Hepatocyte (in vitro differentiated cells): ENCODE results near the gene HIRA. TPM values are rescaled to one million over a fixed set of nuclear protein-coding genes. Genes with fewer than 3 reads are reported as not detected.

Source experiments
- DNase-seq: peaks from one replicate; pipeline ENCODE4 v3.0.0-alpha.2; 2016; ENCODE audit warnings: low spot score
- H2AFZ ChIP-seq: fragments of 200-600 bp; sonication (generic); 2 replicates; pipeline ENCODE4 v1.6.0; 2016; ENCODE audit warnings: antibody characterized with exemption, mild to moderate bottlenecking
- H3K27ac ChIP-seq: fragments of 200-600 bp; sonication (generic); 2 replicates; pipeline ENCODE4 v1.5.1; 2016; ENCODE audit warnings: mild to moderate bottlenecking
- H3K27me3 ChIP-seq: fragments of 200-600 bp; sonication (generic); 2 replicates; pipeline ENCODE4 v1.6.1; 2016
- H3K36me3 ChIP-seq: fragments of 200-600 bp; sonication (generic); replicated peaks from 2 replicates; pipeline ENCODE4 v1.5.1; 2016; ENCODE audit warnings: low read depth; ENCODE audit not compliant: insufficient read depth
- H3K4me1 ChIP-seq: fragments of 200-600 bp; sonication (generic); 2 replicates; pipeline ENCODE4 v1.5.1; 2016; ENCODE audit warnings: mild to moderate bottlenecking, moderate library complexity; ENCODE audit not compliant: insufficient read depth
- H3K4me2 ChIP-seq: fragments of 200-600 bp; sonication (generic); 2 replicates; pipeline ENCODE4 v1.6.0; 2016
- H3K4me3 ChIP-seq: fragments of 200-600 bp; sonication (generic); 2 replicates; pipeline ENCODE4 v1.5.1; 2016; ENCODE audit warnings: mild to moderate bottlenecking
- H3K79me2 ChIP-seq: fragments of 200-600 bp; sonication (generic); 2 replicates; pipeline ENCODE4 v1.6.0; 2017; ENCODE audit warnings: mild to moderate bottlenecking
- H3K9me2 ChIP-seq: fragments of 200-600 bp; sonication (generic); replicated peaks from 2 replicates; pipeline ENCODE4 v1.6.0; 2017; ENCODE audit warnings: mild to moderate bottlenecking; ENCODE audit not compliant: insufficient read depth
- H3K9me3 ChIP-seq: fragments of 200-600 bp; sonication (generic); 2 replicates; pipeline ENCODE4 v1.5.1; 2016; ENCODE audit warnings: low read depth, mild to moderate bottlenecking
- H4K20me1 ChIP-seq: fragments of 200-600 bp; sonication (generic); 2 replicates; pipeline ENCODE4 v1.6.0; 2016; ENCODE audit warnings: mild to moderate bottlenecking; ENCODE audit not compliant: insufficient read depth, poor library complexity, severe bottlenecking
- EZH2 ChIP-seq: fragments of 200-600 bp; sonication (generic); IDR thresholded peaks from 2 replicates; pipeline ENCODE4 v1.6.1; 2016; ENCODE audit warnings: antibody characterized with exemption, mild to moderate bottlenecking, borderline replicate concordance
- EZH2phosphoT487 ChIP-seq: fragments of 200-600 bp; sonication (generic); IDR thresholded peaks from one replicate; pipeline ENCODE4 v1.6.1; 2018; ENCODE audit warnings: antibody characterized with exemption, mild to moderate bottlenecking, low read depth, moderate library complexity; ENCODE audit not compliant: unreplicated experiment, severe bottlenecking
- WGBS: methylation state at CpG from one replicate; pipeline ENCODE4 v1.1.6; 2016; ENCODE audit warnings: low lambda C conversion rate; ENCODE audit errors: missing lambda C conversion rate; 5-methylcytosine and 5-hydroxymethylcytosine counted together
- polyA plus RNA-seq: library from polyadenylated mRNA; unstranded; fragments of >200 nt; fragmentation: Nextera tagmentation; extraction: Ambion mirVana; gene quantifications from 2 replicates; pipeline ENCODE4 v1.2.1, GENCODE V29; 2016
- total RNA-seq: library from RNA; depleted of rRNA; stranded (reverse); fragments of >200 nt; gene quantifications from 2 replicates; pipeline ENCODE4 v1.2.3, GENCODE V29; 2014
- TF ChIP-seq, protein P1 (sequence below): fragments of 200-600 bp; sonication (generic); IDR thresholded peaks from 2 replicates; pipeline ENCODE4 v1.5.1; 2016; ENCODE audit warnings: antibody characterized with exemption, mild to moderate bottlenecking; ENCODE audit not compliant: poor library complexity

Gene HIRA
- total and polyA plus RNA-seq, 2 experiments from 2014 or later: 23.5 to 30.6 TPM

GRCh38 chr22:19455585-19456370, 24.2 kb upstream of the HIRA start:
- WGBS: 93% methylated on average over 4 of the region's 4 CpGs
- H3K79me2 ChIP-seq: no peaks in the 10 kb centered on the region
- no peak overlapping the region for H3K4me3 ChIP-seq
- H3K36me3 ChIP-seq: no peaks in the 10 kb centered on the region
- no peak overlapping the region for H3K27ac ChIP-seq
- H2AFZ ChIP-seq: no peak overlapping the region
- no peak for TF ChIP-seq EZH2phosphoT487
- TF ChIP-seq, protein P1, sequence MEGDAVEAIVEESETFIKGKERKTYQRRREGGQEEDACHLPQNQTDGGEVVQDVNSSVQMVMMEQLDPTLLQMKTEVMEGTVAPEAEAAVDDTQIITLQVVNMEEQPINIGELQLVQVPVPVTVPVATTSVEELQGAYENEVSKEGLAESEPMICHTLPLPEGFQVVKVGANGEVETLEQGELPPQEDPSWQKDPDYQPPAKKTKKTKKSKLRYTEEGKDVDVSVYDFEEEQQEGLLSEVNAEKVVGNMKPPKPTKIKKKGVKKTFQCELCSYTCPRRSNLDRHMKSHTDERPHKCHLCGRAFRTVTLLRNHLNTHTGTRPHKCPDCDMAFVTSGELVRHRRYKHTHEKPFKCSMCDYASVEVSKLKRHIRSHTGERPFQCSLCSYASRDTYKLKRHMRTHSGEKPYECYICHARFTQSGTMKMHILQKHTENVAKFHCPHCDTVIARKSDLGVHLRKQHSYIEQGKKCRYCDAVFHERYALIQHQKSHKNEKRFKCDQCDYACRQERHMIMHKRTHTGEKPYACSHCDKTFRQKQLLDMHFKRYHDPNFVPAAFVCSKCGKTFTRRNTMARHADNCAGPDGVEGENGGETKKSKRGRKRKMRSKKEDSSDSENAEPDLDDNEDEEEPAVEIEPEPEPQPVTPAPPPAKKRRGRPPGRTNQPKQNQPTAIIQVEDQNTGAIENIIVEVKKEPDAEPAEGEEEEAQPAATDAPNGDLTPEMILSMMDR: no peak
- TF ChIP-seq EZH2: no peak
- H3K27me3 ChIP-seq: no peaks in the 10 kb centered on the region
- H4K20me1 ChIP-seq: no peaks in the 10 kb centered on the region
- no peaks in the 10 kb centered on the region for H3K9me2 ChIP-seq
- no peak overlapping the region for H3K4me2 ChIP-seq
- no peaks in the 10 kb centered on the region for H3K9me3 ChIP-seq
- no peak for DNase-seq
- no peaks in the 10 kb centered on the region for H3K4me1 ChIP-seq

GRCh38 chr22:19455033-19455432, 23.5 kb upstream of the HIRA start:
- no peak for TF ChIP-seq EZH2phosphoT487
- TF ChIP-seq, protein P1: no peak
- TF ChIP-seq EZH2: no peak
- Histone ChIP-seq H3K4me1 (no peaks in the 10 kb centered on the region), H3K9me3 (no peaks in the 10 kb centered on the region), H3K36me3 (no peaks in the 10 kb centered on the region), H3K9me2 (no peaks in the 10 kb centered on the region), H4K20me1 (no peaks in the 10 kb centered on the region), H2AFZ (no peak overlapping the region), H3K4me3 (no peak overlapping the region), H3K27me3 (no peaks in the 10 kb centered on the region), H3K79me2 (no peaks in the 10 kb centered on the region), H3K27ac (no peak overlapping the region), H3K4me2 (no peak overlapping the region)
- 96% methylated on average over 2 of the region's 2 CpGs for WGBS
- DNase-seq: no peak

- Histone ChIP-seq H3K4me3 (no peak overlapping the region), H3K9me3 (no peaks in the 10 kb centered on the region), H3K27ac (no peak overlapping the region), H3K27me3 (no peaks in the 10 kb centered on the region), H3K4me2 (no peak overlapping the region), H2AFZ (no peak overlapping the region), H3K79me2 (no peaks in the 10 kb centered on the region), H4K20me1 (no peaks in the 10 kb centered on the region), H3K4me1 (no peaks in the 10 kb centered on the region), H3K9me2 (no peaks in the 10 kb centered on the region), H3K36me3 (no peaks in the 10 kb centered on the region)
- TF ChIP-seq EZH2 (no peak), EZH2phosphoT487 (no peak)
- TF ChIP-seq, protein P1: no peak
- 86% methylated on average over 6 of the region's 6 CpGs for WGBS
- DNase-seq: no peak
Measured at GRCh38 chr22:19454156-19454555, 22.6 kb upstream of the HIRA start.
